Lung (tissue), 12 donors: ENCODE data around the gene AQP12A. TPM values are rescaled to one million over a fixed set of nuclear protein-coding genes. Genes with fewer than 3 reads are reported as not detected.

ENCODE experiments used
- ATAC-seq: fragments of 200-7000 bp; cut with Tn5 transposase; one replicate; pipeline ENCODE4 v1.9.1; 2020; ENCODE audit warnings: moderate number of reproducible peaks; ENCODE audit not compliant: insufficient read depth, low FRiP score
- DNase-seq, 3 donors: peaks; one replicate each; pipeline ENCODE4 v3.0.0-alpha.2; 2013 to 2017
- H3K27ac ChIP-seq, 2 donors: one replicate each; pipeline ENCODE4 v1.5.1; 2013; ENCODE audit warnings: mild to moderate bottlenecking in 2 of 2, moderate library complexity in 2 of 2, control low read depth in 1 of 2, inconsistent platforms in 1 of 2, low read depth in 1 of 2, low read length in 1 of 2
- H3K27me3 ChIP-seq, 3 donors: one replicate each; pipeline ENCODE4 v1.5.1; 2013; ENCODE audit warnings: low read length in 2 of 3; ENCODE audit not compliant: control insufficient read depth in 3 of 3, insufficient read depth in 3 of 3
- H3K36me3 ChIP-seq, 4 donors: one replicate each; pipeline ENCODE4 v1.5.1; 2013; ENCODE audit warnings: low read length in 4 of 4, mild to moderate bottlenecking in 1 of 4, moderate library complexity in 1 of 4; ENCODE audit not compliant: control insufficient read depth in 4 of 4, insufficient read depth in 4 of 4
- H3K4me1 ChIP-seq, 5 donors: one replicate each; pipeline ENCODE4 v1.5.1; 2013; ENCODE audit warnings: low read length in 5 of 5, mild to moderate bottlenecking in 2 of 5, moderate library complexity in 1 of 5; ENCODE audit not compliant: control insufficient read depth in 5 of 5, insufficient read depth in 5 of 5
- H3K4me3 ChIP-seq: one replicate; pipeline ENCODE4 v1.5.1; 2013; ENCODE audit warnings: mild to moderate bottlenecking, control low read depth, moderate library complexity
- H3K9ac ChIP-seq, 2 donors: one replicate each; pipeline ENCODE4 v1.5.1; 2013; ENCODE audit warnings: low read length in 2 of 2, control low read depth in 1 of 2; ENCODE audit not compliant: insufficient read depth in 1 of 2
- H3K9me3 ChIP-seq, 4 donors: one replicate each; pipeline ENCODE4 v1.5.1; 2013; ENCODE audit warnings: low read length in 3 of 4, mild to moderate bottlenecking in 1 of 4, moderate library complexity in 1 of 4; ENCODE audit not compliant: control insufficient read depth in 4 of 4, insufficient read depth in 3 of 4
- WGBS, 2 donors: extraction: QIAGEN DNeasy Blood & Tissue Kit; methylation state at CpG; one replicate each; pipeline ENCODE4 v1.1.7; 2013; 5-methylcytosine and 5-hydroxymethylcytosine counted together
- polyA plus RNA-seq, 2 donors: library from polyadenylated mRNA; stranded (reverse); fragments of 200-250 nt; gene quantifications; one replicate each; pipeline ENCODE4 v1.2.1, GENCODE V29; 2013
- total RNA-seq, 2 donors: library from RNA; depleted of rRNA in 1 of 2; stranded (reverse); fragments of >200 nt in 1 of 2; gene quantifications; one replicate each; pipeline ENCODE4 v1.2.1, GENCODE V29; 2014 to 2021
- TF ChIP-seq, protein P1 (sequence below): IDR thresholded peaks from 2 replicates; pipeline ENCODE4 v1.5.1; 2012; ENCODE audit warnings: mild to moderate bottlenecking; ENCODE audit errors: control extremely low read depth, extremely low read depth
- donor health status: control.
- donor health status: control.
- donor health status: Bipolar disorder and iron deficiency.
- donor health status: healthy.
- donor health status: DM: yes; HTN: yes; CAD: no.

AQP12A gene
- total and polyA plus RNA-seq, 4 donors = not detected

GRCh38 chr2:240737958-240738357 lies 46.3 kb downstream of the AQP12A start:
- DNase-seq = no peak
- H3K9me3 ChIP-seq = no peaks in the 10 kb centered on the region
- H3K27me3 ChIP-seq = no peaks in the 10 kb centered on the region
- no peak for ATAC-seq
- 80 to 97% methylated on average over 7 of the region's 7 CpGs for WGBS, 2 donors
- no peak overlapping the region for H3K27ac ChIP-seq
- H3K36me3 ChIP-seq = no peaks in the 10 kb centered on the region
- no peaks in the 10 kb centered on the region for H3K4me1 ChIP-seq
- H3K9ac ChIP-seq = no peak overlapping the region
- TF ChIP-seq, protein P1, sequence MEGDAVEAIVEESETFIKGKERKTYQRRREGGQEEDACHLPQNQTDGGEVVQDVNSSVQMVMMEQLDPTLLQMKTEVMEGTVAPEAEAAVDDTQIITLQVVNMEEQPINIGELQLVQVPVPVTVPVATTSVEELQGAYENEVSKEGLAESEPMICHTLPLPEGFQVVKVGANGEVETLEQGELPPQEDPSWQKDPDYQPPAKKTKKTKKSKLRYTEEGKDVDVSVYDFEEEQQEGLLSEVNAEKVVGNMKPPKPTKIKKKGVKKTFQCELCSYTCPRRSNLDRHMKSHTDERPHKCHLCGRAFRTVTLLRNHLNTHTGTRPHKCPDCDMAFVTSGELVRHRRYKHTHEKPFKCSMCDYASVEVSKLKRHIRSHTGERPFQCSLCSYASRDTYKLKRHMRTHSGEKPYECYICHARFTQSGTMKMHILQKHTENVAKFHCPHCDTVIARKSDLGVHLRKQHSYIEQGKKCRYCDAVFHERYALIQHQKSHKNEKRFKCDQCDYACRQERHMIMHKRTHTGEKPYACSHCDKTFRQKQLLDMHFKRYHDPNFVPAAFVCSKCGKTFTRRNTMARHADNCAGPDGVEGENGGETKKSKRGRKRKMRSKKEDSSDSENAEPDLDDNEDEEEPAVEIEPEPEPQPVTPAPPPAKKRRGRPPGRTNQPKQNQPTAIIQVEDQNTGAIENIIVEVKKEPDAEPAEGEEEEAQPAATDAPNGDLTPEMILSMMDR = no peak
- no peak overlapping the region for H3K4me3 ChIP-seq

- no peak overlapping the region for H3K9ac ChIP-seq
- WGBS, 2 donors = 70 to 71% methylated on average over 16 of the region's 16 CpGs
- no peak for DNase-seq
- no peak overlapping the region for H3K27ac ChIP-seq
- no peaks in the 10 kb centered on the region for H3K4me1 ChIP-seq
- H3K27me3 ChIP-seq = no peaks in the 10 kb centered on the region
- no peak for ATAC-seq
- H3K4me3 ChIP-seq = no peak overlapping the region
- H3K9me3 ChIP-seq = no peaks in the 10 kb centered on the region
- H3K36me3 ChIP-seq = no peaks in the 10 kb centered on the region
- TF ChIP-seq, protein P1 = no peak
These were observed 48.1 kb downstream of the AQP12A start for GRCh38 chr2:240739797-240740196.

- Histone ChIP-seq H3K4me1 (no peaks in the 10 kb centered on the region), H3K9me3 (no peaks in the 10 kb centered on the region), H3K36me3 (no peaks in the 10 kb centered on the region), H3K9ac (no peak overlapping the region), H3K27me3 (no peaks in the 10 kb centered on the region), H3K27ac (no peak overlapping the region), H3K4me3 (no peak overlapping the region)
- ATAC-seq (no peak), DNase-seq (no peak)
- WGBS, 2 donors = 83 to 87% methylated on average over 18 of the region's 18 CpGs
- TF ChIP-seq, protein P1 = no peak
These were observed 49.4 kb downstream of the AQP12A start for GRCh38 chr2:240741091-240741490.

- DNase-seq (no peak), ATAC-seq (no peak)
- Histone ChIP-seq H3K9ac (no peak overlapping the region), H3K4me1 (no peaks in the 10 kb centered on the region), H3K9me3 (no peaks in the 10 kb centered on the region), H3K36me3 (no peaks in the 10 kb centered on the region), H3K4me3 (no peak overlapping the region), H3K27ac (no peak overlapping the region), H3K27me3 (no peaks in the 10 kb centered on the region)
- TF ChIP-seq, protein P1 = no peak
- whole genome bisulfite sequencing, 2 donors = 84 to 88% methylated on average over 12 to 13 of the region's 13 CpGs
These were observed 51.0 kb downstream of the AQP12A start for GRCh38 chr2:240742602-240743095.
